Hepatocyte (in vitro differentiated cells): ENCODE measurements around the gene FCHO2. TPM values are rescaled to one million over a fixed set of nuclear protein-coding genes. Genes with fewer than 3 reads are reported as not detected.

Source experiments
- DNase-seq: peaks from one replicate; pipeline ENCODE4 v3.0.0-alpha.2; 2016; ENCODE audit warnings: low spot score
- H2AFZ ChIP-seq: fragments of 200-600 bp; sonication (generic); 2 replicates; pipeline ENCODE4 v1.6.0; 2016; ENCODE audit warnings: antibody characterized with exemption, mild to moderate bottlenecking
- H3K27ac ChIP-seq: fragments of 200-600 bp; sonication (generic); 2 replicates; pipeline ENCODE4 v1.5.1; 2016; ENCODE audit warnings: mild to moderate bottlenecking
- H3K27me3 ChIP-seq: fragments of 200-600 bp; sonication (generic); 2 replicates; pipeline ENCODE4 v1.6.1; 2016
- H3K36me3 ChIP-seq: fragments of 200-600 bp; sonication (generic); replicated peaks from 2 replicates; pipeline ENCODE4 v1.5.1; 2016; ENCODE audit warnings: low read depth; ENCODE audit not compliant: insufficient read depth
- H3K4me1 ChIP-seq: fragments of 200-600 bp; sonication (generic); 2 replicates; pipeline ENCODE4 v1.5.1; 2016; ENCODE audit warnings: mild to moderate bottlenecking, moderate library complexity; ENCODE audit not compliant: insufficient read depth
- H3K4me2 ChIP-seq: fragments of 200-600 bp; sonication (generic); 2 replicates; pipeline ENCODE4 v1.6.0; 2016
- H3K4me3 ChIP-seq: fragments of 200-600 bp; sonication (generic); 2 replicates; pipeline ENCODE4 v1.5.1; 2016; ENCODE audit warnings: mild to moderate bottlenecking
- H3K79me2 ChIP-seq: fragments of 200-600 bp; sonication (generic); 2 replicates; pipeline ENCODE4 v1.6.0; 2017; ENCODE audit warnings: mild to moderate bottlenecking
- H3K9me2 ChIP-seq: fragments of 200-600 bp; sonication (generic); replicated peaks from 2 replicates; pipeline ENCODE4 v1.6.0; 2017; ENCODE audit warnings: mild to moderate bottlenecking; ENCODE audit not compliant: insufficient read depth
- H3K9me3 ChIP-seq: fragments of 200-600 bp; sonication (generic); 2 replicates; pipeline ENCODE4 v1.5.1; 2016; ENCODE audit warnings: low read depth, mild to moderate bottlenecking
- H4K20me1 ChIP-seq: fragments of 200-600 bp; sonication (generic); 2 replicates; pipeline ENCODE4 v1.6.0; 2016; ENCODE audit warnings: mild to moderate bottlenecking; ENCODE audit not compliant: insufficient read depth, poor library complexity, severe bottlenecking
- EZH2 ChIP-seq: fragments of 200-600 bp; sonication (generic); IDR thresholded peaks from 2 replicates; pipeline ENCODE4 v1.6.1; 2016; ENCODE audit warnings: antibody characterized with exemption, mild to moderate bottlenecking, borderline replicate concordance
- EZH2phosphoT487 ChIP-seq: fragments of 200-600 bp; sonication (generic); IDR thresholded peaks from one replicate; pipeline ENCODE4 v1.6.1; 2018; ENCODE audit warnings: antibody characterized with exemption, mild to moderate bottlenecking, low read depth, moderate library complexity; ENCODE audit not compliant: unreplicated experiment, severe bottlenecking
- WGBS: methylation state at CpG from one replicate; pipeline ENCODE4 v1.1.6; 2016; ENCODE audit warnings: low lambda C conversion rate; ENCODE audit errors: missing lambda C conversion rate; 5-methylcytosine and 5-hydroxymethylcytosine counted together
- polyA plus RNA-seq: library from polyadenylated mRNA; unstranded; fragments of >200 nt; fragmentation: Nextera tagmentation; extraction: Ambion mirVana; gene quantifications from 2 replicates; pipeline ENCODE4 v1.2.1, GENCODE V29; 2016
- total RNA-seq: library from RNA; depleted of rRNA; stranded (reverse); fragments of >200 nt; gene quantifications from 2 replicates; pipeline ENCODE4 v1.2.3, GENCODE V29; 2014
- TF ChIP-seq, protein P1 (sequence below): fragments of 200-600 bp; sonication (generic); IDR thresholded peaks from 2 replicates; pipeline ENCODE4 v1.5.1; 2016; ENCODE audit warnings: antibody characterized with exemption, mild to moderate bottlenecking; ENCODE audit not compliant: poor library complexity

The FCHO2 gene
- total and polyA plus RNA-seq, 2 experiments from 2014 or later: 6.3 to 17.1 TPM

DNA sequence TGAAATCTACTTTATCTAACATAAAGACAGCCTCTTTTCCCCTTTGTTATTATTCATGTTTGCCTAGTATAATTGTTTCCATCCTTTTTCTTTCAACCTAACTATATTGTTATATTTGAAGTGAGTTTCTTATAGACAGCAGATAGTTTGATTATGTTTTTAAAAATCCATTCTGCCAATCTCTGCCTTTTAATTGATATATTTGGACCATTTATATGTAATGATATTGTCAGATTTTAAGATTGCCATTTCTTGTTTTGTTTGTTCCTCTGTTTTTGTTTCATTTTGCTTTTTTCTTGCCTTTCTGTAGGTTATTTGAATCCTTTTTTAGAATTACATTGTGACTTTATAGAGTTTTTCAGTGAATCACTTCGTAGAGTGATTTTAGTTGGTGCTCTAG, 89.8 kb downstream of the FCHO2 start:
- no peaks in the 10 kb centered on the region for H3K36me3 ChIP-seq
- H3K27me3 ChIP-seq: no peaks in the 10 kb centered on the region
- WGBS: 87% methylated on average over 1 of the region's 1 CpG
- TF ChIP-seq, protein P1, sequence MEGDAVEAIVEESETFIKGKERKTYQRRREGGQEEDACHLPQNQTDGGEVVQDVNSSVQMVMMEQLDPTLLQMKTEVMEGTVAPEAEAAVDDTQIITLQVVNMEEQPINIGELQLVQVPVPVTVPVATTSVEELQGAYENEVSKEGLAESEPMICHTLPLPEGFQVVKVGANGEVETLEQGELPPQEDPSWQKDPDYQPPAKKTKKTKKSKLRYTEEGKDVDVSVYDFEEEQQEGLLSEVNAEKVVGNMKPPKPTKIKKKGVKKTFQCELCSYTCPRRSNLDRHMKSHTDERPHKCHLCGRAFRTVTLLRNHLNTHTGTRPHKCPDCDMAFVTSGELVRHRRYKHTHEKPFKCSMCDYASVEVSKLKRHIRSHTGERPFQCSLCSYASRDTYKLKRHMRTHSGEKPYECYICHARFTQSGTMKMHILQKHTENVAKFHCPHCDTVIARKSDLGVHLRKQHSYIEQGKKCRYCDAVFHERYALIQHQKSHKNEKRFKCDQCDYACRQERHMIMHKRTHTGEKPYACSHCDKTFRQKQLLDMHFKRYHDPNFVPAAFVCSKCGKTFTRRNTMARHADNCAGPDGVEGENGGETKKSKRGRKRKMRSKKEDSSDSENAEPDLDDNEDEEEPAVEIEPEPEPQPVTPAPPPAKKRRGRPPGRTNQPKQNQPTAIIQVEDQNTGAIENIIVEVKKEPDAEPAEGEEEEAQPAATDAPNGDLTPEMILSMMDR: no peak
- TF ChIP-seq EZH2: no peak
- TF ChIP-seq EZH2phosphoT487: no peak
- H3K9me3 ChIP-seq: no peaks in the 10 kb centered on the region
- no peaks in the 10 kb centered on the region for H3K79me2 ChIP-seq
- H4K20me1 ChIP-seq: no peaks in the 10 kb centered on the region
- H3K9me2 ChIP-seq: no peaks in the 10 kb centered on the region
- no peaks in the 10 kb centered on the region for H3K4me1 ChIP-seq
- DNase-seq: no peak
- H3K4me2 ChIP-seq: no peak overlapping the region
- no peak overlapping the region for H3K4me3 ChIP-seq
- H3K27ac ChIP-seq: no peak overlapping the region
- no peak overlapping the region for H2AFZ ChIP-seq

DNA sequence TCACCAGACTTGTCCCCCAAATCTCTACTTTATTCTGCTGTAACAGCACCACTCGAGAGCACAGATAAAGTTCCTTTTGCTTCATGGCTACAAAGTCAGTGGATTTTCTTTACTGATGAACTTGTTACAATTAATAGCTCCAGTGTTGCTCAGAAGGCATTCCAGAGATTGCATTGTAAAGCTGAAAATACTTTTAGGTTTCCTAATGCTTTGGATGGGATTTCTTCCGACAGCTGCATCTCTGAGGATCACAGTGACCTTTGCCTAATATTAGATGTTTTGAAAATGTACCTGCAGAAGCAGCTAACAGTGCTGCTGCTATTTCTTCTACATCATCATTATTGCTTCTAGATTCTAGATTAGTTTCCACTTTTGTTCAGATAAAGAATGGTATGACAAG, 105.8 kb downstream of the FCHO2 start:
- Histone ChIP-seq H3K36me3 (no peaks in the 10 kb centered on the region), H3K27ac (no peak overlapping the region), H3K4me1 (peaks cover 7% of the 10 kb centered on the region), H2AFZ (no peak overlapping the region), H3K4me3 (no peak overlapping the region), H3K79me2 (no peaks in the 10 kb centered on the region), H3K9me3 (no peaks in the 10 kb centered on the region), H3K27me3 (no peaks in the 10 kb centered on the region), H3K4me2 (no peak overlapping the region), H4K20me1 (no peaks in the 10 kb centered on the region), H3K9me2 (no peaks in the 10 kb centered on the region)
- DNase-seq: no peak
- WGBS: 67% methylated on average over 2 of the region's 2 CpGs
- TF ChIP-seq EZH2phosphoT487 (no peak), EZH2 (no peak)
- TF ChIP-seq, protein P1: no peak

DNA sequence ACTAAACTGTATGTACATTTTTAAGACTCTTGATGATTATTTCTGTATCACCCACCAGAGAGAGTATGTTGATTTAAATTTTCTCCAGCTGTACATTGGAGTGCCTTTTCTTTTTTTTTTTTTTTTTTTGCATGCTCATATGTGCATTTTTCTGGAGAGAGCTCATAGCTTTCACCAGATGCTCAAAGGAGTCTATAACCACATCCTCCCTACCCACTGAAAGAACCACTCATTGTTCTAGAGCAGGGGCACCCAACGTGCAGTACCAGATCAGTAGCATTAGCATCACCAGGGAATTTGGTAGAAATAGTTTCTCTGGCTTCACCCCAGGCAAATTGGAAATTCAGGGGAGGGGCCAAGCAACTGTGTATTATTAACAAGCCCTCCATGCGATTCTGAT, 110.6 kb downstream of the FCHO2 start:
- no peaks in the 10 kb centered on the region for H3K27me3 ChIP-seq
- H3K36me3 ChIP-seq: no peaks in the 10 kb centered on the region
- TF ChIP-seq, protein P1: no peak
- TF ChIP-seq EZH2 (no peak), EZH2phosphoT487 (no peak)
- no peaks in the 10 kb centered on the region for H3K9me2 ChIP-seq
- H3K27ac ChIP-seq: no peak overlapping the region
- no peak for DNase-seq
- WGBS: 93% methylated on average over 2 of the region's 2 CpGs
- no peaks in the 10 kb centered on the region for H3K9me3 ChIP-seq
- H3K79me2 ChIP-seq: no peaks in the 10 kb centered on the region
- no peak overlapping the region for H3K4me3 ChIP-seq
- H3K4me1 ChIP-seq: peaks cover 5% of the 10 kb centered on the region
- H2AFZ ChIP-seq: no peak overlapping the region
- H4K20me1 ChIP-seq: no peaks in the 10 kb centered on the region
- H3K4me2 ChIP-seq: no peak overlapping the region

DNA sequence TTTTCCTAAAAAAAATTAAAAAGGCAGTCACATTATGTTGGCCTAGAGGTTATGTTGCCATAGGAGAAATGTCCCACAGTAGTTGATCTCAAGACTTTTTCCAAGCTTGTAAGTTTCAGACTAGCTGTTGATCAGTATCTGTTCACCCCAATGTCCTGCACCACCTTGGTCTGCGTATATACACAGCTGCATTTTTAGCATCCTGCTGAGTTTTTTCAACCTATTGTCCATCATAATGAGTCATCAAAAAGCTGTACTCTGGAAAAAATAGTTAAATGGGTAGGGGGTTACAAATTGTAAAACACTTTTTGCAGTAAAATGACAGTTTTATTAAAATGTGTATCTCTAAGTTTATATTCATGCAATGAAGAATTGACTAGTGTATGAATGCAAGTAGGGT, 111.4 kb downstream of the FCHO2 start:
- WGBS: 100% methylated on average over 1 of the region's 1 CpG
- no peak overlapping the region for H3K4me3 ChIP-seq
- TF ChIP-seq EZH2 (no peak), EZH2phosphoT487 (no peak)
- TF ChIP-seq, protein P1: no peak
- H3K27ac ChIP-seq: no peak overlapping the region
- H4K20me1 ChIP-seq: no peaks in the 10 kb centered on the region
- no peaks in the 10 kb centered on the region for H3K4me1 ChIP-seq
- no peaks in the 10 kb centered on the region for H3K9me2 ChIP-seq
- H3K36me3 ChIP-seq: no peaks in the 10 kb centered on the region
- no peaks in the 10 kb centered on the region for H3K27me3 ChIP-seq
- no peak for DNase-seq
- no peaks in the 10 kb centered on the region for H3K9me3 ChIP-seq
- no peak overlapping the region for H3K4me2 ChIP-seq
- H3K79me2 ChIP-seq: no peaks in the 10 kb centered on the region
- no peak overlapping the region for H2AFZ ChIP-seq
